ACC112 (cell line): ENCODE data around the gene VTI1A.

Experiments used
- H2AFZ ChIP-seq: fragments of 200-600 bp; sonication (generic); one replicate; pipeline ENCODE4 v1.6.0; 2017; ENCODE audit warnings: antibody characterized with exemption, low read length; ENCODE audit not compliant: unreplicated experiment
- H3K27ac ChIP-seq: fragments of 200-600 bp; sonication (generic); 2 replicates; pipeline ENCODE4 v1.5.1; 2014; ENCODE audit warnings: low read depth, mild to moderate bottlenecking, antibody characterized with exemption, low read length, moderate library complexity
- H3K27me3 ChIP-seq: fragments of 200-600 bp; sonication (generic); 2 replicates; pipeline ENCODE4 v1.6.1; 2014; ENCODE audit warnings: mild to moderate bottlenecking, antibody characterized with exemption, low read length, moderate library complexity, mixed read lengths; ENCODE audit not compliant: insufficient read depth
- H3K36me3 ChIP-seq: fragments of 200-600 bp; sonication (generic); 2 replicates; pipeline ENCODE4 v1.6.1; 2016; ENCODE audit warnings: mild to moderate bottlenecking, antibody characterized with exemption, low read length, moderate library complexity, mixed read lengths; ENCODE audit not compliant: insufficient read depth
- H3K4me1 ChIP-seq: fragments of 200-600 bp; sonication (generic); one replicate; pipeline ENCODE4 v1.6.1; 2016; ENCODE audit warnings: low read length, mixed read lengths; ENCODE audit not compliant: insufficient read depth, unreplicated experiment, control insufficient read depth
- H3K4me3 ChIP-seq: fragments of 200-600 bp; sonication (generic); 2 replicates; pipeline ENCODE4 v1.5.1; 2014; ENCODE audit warnings: mild to moderate bottlenecking, low read depth, low read length
- H3K79me2 ChIP-seq: fragments of 200-600 bp; sonication (generic); one replicate; pipeline ENCODE4 v1.6.0; 2016; ENCODE audit warnings: low read length; ENCODE audit not compliant: control insufficient read depth, unreplicated experiment, insufficient read depth

The VTI1A gene

DNA sequence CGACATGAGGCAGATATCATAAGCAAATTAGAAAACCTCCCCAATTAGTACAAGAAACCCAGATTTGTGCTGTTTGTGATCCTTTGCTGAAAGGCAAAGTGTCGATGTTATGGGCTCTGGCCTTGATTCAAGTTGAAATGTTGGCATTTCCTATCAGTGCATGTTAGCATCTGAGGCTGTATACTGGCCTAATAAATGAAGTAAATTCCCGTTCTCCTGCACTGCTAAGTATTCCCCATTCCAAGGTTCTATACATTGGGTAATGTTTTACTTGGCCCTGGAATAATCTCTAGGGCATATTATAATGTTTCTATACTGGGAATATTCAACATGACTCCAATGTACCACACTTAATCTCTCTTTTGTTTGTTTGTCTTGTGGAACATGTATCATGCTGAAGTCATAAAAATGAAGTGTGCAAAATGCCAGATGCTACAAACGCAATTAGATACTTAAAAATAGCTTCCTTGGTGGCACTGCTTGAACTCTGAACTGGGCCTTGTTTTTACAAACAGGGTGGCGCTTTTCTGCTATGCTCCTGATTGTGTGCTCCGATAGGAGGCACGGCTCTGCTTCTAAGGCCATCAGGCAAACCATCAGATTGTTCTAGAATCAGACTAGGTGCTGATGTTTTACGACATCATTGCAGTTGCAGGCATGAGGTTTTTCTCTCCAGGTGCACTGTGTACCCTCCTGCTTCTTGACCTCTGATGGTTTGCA is 346.3 kb downstream of the VTI1A start:
- peak overlapping the region; percentile 55 for H3K27ac ChIP-seq
- H3K4me3 ChIP-seq: peak overlapping the region; percentile 59
- peak overlapping the region; percentile 45 for H2AFZ ChIP-seq

DNA sequence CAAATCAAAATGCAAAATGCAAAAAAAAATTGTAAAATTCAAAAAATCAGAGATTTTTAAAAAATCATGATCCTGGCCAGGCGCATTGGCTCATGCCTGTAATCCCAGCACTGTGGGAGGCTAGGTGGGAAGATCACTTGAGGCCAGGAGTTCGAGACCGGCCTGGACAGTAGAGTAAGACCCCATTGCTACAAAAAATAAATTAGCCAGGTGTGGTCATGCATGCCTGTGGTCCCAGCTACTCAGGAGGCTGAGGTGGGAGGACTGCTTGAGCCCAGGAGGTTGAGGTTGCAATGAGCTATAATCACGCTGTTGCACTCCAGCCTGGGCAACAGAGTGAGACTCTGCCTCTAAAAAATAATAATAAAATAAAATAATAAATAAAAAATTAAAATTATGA is 347.2 kb downstream of the VTI1A start:
- Histone ChIP-seq H3K4me1 (peaks cover 19% of the 10 kb centered on the region), H3K36me3 (no peaks in the 10 kb centered on the region), H3K27me3 (no peaks in the 10 kb centered on the region), H2AFZ (no peak overlapping the region), H3K27ac (0 out of 2 replicates have a peak overlapping the region, but pooled peaks have one; percentile 5), H3K4me3 (no peak overlapping the region), H3K79me2 (no peaks in the 10 kb centered on the region)

More for the DNA sequence above, 346.3 kb downstream of the VTI1A start:
- Histone ChIP-seq H3K36me3 (peaks cover 1% of the 10 kb centered on the region; the same call in 1 of the 2 replicates), H3K27me3 (no peaks in the 10 kb centered on the region), H3K79me2 (no peaks in the 10 kb centered on the region), H3K4me1 (peaks cover 19% of the 10 kb centered on the region)

DNA sequence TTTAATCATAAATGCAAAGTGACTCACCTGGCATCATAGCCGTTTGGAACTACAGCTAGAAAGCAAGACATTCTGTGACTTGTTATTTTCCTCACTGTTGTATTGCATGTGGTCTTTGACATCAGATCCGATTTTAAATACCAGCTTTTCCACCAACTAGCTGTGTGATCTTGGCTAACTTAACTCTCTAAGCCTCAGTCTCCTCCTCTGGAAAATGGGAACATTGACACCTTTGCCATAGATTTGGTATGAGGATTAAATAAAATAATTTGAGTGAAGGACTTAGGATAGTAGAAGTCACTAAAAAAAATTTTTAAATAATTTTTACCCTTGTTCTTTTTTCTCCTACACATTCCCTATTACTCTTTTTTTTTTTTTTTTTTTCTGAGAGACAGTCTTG is 348.1 kb downstream of the VTI1A start:
- Histone ChIP-seq H3K79me2 (no peaks in the 10 kb centered on the region), H3K36me3 (no peaks in the 10 kb centered on the region), H2AFZ (no peak overlapping the region), H3K27ac (no peak overlapping the region), H3K4me3 (no peak overlapping the region), H3K27me3 (no peaks in the 10 kb centered on the region), H3K4me1 (peaks cover 19% of the 10 kb centered on the region)

DNA sequence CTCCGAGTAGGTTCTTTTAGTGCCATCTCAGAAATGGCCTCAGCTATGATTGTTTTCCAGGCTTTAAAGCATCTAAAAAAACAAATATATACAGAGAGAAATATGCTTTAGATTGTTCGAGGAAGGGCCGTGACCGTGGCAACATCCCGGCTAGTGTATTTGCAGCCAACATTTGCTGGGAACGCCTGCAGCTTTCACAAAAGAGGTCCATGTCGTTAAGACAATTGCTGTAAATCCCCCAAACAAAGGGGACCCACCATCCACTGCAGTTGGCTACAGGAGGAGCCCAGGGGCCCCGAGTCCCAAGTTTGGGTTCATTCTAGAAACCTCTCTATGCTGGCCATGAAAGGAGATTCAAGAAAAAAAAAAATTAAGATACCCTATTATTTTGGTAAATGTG is 350.2 kb downstream of the VTI1A start:
- no peak overlapping the region for H3K27ac ChIP-seq
- H3K79me2 ChIP-seq: no peaks in the 10 kb centered on the region
- H3K27me3 ChIP-seq: no peaks in the 10 kb centered on the region
- H3K4me3 ChIP-seq: no peak overlapping the region
- peaks cover 19% of the 10 kb centered on the region for H3K4me1 ChIP-seq
- H2AFZ ChIP-seq: no peak overlapping the region
- H3K36me3 ChIP-seq: no peaks in the 10 kb centered on the region

DNA sequence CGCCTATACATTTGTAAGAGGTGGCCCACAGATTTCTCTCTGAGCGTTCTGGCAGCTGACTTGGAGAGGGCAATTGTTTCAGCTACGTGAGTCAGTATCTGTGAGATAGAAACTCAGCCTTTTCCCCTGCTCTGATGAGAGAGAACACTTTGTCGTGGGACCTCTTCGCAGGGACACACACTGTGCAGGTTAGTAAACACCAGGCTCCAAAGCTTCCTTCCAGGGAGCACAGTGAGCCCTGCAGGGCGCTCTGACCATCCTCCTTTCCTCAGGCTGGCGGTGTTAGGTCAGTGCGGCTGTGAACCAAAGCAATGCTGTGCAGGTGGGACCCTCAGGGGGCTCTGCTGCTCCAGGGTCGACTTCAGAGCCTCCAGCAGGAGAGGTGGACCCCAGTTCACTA is 350.8 kb downstream of the VTI1A start:
- H3K4me1 ChIP-seq: peaks cover 14% of the 10 kb centered on the region
- no peaks in the 10 kb centered on the region for H3K36me3 ChIP-seq
- no peaks in the 10 kb centered on the region for H3K27me3 ChIP-seq
- no peak overlapping the region for H3K4me3 ChIP-seq
- H3K27ac ChIP-seq: no peak overlapping the region
- no peaks in the 10 kb centered on the region for H3K79me2 ChIP-seq
- no peak overlapping the region for H2AFZ ChIP-seq

DNA sequence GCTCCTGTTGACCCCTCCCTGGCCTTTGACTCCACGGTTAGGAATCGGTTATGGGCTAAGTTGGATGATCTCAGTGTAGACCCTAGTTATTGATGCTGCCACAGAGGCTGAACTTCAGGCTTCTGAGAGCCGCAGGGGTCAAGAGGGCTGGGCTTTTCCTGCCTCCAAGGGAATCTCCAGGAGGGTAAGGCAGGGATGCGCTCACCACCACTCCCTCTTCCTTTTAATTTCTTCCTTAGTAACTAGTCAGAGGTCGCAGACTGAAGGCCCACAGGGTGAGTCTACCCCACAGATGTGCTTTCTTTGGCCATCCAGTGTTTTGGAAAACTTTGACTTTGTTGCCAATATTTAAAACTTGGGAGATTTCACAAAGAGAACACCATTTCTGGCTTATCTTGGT is 352.0 kb downstream of the VTI1A start:
- H3K79me2 ChIP-seq: no peaks in the 10 kb centered on the region
- H2AFZ ChIP-seq: no peak overlapping the region
- no peaks in the 10 kb centered on the region for H3K27me3 ChIP-seq
- H3K4me1 ChIP-seq: peaks cover 2% of the 10 kb centered on the region
- no peak overlapping the region for H3K27ac ChIP-seq
- H3K36me3 ChIP-seq: no peaks in the 10 kb centered on the region
- no peak overlapping the region for H3K4me3 ChIP-seq

DNA sequence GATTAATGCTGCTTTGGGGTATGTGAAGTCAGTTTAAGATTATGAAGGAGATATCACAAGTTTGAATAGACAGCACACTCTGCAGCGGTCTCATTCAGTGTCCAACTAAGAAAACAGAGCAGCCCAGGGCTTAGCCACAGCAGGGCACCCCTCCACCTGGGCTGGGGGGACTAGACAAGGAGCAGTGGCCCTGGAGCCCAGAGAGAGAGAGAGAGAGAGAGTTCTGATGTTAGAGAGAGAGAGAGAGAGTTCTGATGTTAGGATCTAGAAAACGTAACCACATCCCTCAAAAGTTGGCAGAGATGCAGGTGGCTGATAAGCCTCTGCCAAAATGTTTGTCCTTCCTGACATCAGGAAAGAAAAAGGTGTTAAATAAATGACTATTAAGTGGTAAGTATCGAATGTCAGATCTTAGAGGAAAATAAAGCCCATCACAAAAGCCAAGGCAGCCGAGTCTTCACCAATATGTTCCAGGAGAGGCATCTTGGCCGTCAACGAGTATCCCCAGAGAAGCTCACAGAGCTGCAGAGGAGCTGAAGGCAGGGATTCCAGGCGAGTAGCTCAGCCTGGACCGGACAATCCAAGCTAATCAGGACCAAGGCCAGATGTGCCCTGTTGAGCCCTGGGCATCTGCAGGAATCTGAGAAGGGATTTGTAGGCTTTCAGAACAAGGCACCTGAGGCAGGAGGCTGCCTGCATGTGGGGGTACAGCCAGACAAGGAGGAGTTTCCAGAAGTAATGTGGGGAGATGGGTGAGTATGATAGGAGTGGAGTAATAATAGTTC is 352.9 kb downstream of the VTI1A start:
- H3K4me3 ChIP-seq: no peak overlapping the region
- H3K4me1 ChIP-seq: no peaks in the 10 kb centered on the region
- H2AFZ ChIP-seq: no peak overlapping the region
- H3K79me2 ChIP-seq: no peaks in the 10 kb centered on the region
- no peak overlapping the region for H3K27ac ChIP-seq
- no peaks in the 10 kb centered on the region for H3K36me3 ChIP-seq
- no peaks in the 10 kb centered on the region for H3K27me3 ChIP-seq

DNA sequence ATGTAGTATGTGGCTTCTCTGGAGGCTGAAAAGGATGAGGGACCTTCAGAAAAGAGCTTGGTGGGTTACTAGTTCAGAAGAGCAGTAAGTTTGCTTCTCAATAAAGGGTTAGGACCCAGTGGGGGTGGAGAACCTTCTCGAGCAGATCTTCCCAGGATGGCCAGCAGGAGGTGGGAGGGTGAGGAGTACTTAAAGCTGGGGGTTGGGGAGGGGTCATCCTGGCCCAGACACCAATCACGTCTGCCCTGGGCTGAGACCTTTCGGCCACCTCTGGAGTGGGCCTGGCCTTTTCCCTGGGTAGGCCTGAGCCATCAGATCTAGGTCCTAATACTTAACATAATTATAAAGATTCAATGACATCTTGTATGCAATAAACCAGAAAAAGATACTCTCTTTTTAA is 354.0 kb downstream of the VTI1A start:
- no peaks in the 10 kb centered on the region for H3K79me2 ChIP-seq
- no peak overlapping the region for H2AFZ ChIP-seq
- H3K27me3 ChIP-seq: no peaks in the 10 kb centered on the region
- no peaks in the 10 kb centered on the region for H3K36me3 ChIP-seq
- no peak overlapping the region for H3K27ac ChIP-seq
- no peak overlapping the region for H3K4me3 ChIP-seq
- H3K4me1 ChIP-seq: no peaks in the 10 kb centered on the region

DNA sequence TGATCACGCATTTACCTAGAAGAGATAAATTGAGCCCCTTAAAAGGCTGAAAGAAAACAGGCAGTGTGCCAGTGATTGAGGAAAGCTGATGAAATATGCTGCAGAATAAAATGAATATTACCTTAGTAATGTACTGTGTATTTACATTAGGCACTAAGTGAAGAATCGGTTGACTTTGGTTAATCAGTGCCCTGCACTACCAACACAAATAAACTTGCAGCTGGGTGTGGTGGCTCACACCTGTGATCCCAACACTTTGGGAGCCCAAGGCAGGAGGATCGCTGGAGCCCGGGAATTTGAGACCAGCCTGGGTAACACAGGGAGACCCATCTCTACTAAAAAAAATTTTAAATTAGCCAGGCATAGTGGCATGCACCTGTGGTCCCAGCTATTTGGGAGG is 354.7 kb downstream of the VTI1A start:
- no peak overlapping the region for H2AFZ ChIP-seq
- H3K4me3 ChIP-seq: no peak overlapping the region
- H3K27ac ChIP-seq: no peak overlapping the region
- H3K4me1 ChIP-seq: no peaks in the 10 kb centered on the region
- H3K79me2 ChIP-seq: no peaks in the 10 kb centered on the region
- no peaks in the 10 kb centered on the region for H3K27me3 ChIP-seq
- no peaks in the 10 kb centered on the region for H3K36me3 ChIP-seq

DNA sequence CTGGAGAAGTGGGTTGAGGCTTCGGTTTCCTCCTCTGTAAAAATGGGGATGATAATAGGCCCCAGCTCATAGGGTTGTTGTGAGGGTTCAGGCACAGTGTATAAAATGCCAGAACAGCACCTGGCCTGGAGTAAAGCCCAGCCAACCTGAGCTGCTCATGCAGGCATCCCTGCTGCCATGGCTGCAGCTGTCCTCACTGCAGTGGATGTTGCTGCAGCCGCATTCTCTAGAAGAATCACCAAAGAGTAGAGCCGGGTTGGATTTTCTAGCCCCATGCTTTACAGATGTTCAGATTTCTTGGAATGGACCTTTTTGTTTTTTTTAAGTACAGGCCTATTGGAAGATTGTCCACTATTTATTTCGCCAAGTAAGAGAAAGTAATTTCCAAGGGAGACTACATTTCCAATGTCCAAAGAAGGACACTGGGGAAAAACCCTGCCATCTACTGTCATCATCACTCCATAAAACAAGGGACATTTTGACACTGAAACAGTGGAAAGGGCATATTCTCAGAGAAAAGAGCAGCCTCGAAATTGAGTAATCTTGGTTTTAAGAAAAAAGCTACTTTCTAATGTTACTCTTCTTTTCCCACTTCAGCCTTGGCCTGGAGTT is 355.5 kb downstream of the VTI1A start:
- Histone ChIP-seq H2AFZ (no peak overlapping the region), H3K79me2 (no peaks in the 10 kb centered on the region), H3K27ac (no peak overlapping the region), H3K27me3 (no peaks in the 10 kb centered on the region), H3K4me1 (no peaks in the 10 kb centered on the region), H3K4me3 (no peak overlapping the region), H3K36me3 (no peaks in the 10 kb centered on the region)
